ENCODE measurements around the gene CAMK4. TPM values are rescaled to one million over a fixed set of nuclear protein-coding genes. Genes with fewer than 3 reads are reported as not detected.

The CAMK4 gene
- polyA plus RNA-seq (ENCODE audit: insufficient read length in 4 of 4), result 1 to 10 TPM; 4.2 to 6.1 (median 5.8) TPM

DNA sequence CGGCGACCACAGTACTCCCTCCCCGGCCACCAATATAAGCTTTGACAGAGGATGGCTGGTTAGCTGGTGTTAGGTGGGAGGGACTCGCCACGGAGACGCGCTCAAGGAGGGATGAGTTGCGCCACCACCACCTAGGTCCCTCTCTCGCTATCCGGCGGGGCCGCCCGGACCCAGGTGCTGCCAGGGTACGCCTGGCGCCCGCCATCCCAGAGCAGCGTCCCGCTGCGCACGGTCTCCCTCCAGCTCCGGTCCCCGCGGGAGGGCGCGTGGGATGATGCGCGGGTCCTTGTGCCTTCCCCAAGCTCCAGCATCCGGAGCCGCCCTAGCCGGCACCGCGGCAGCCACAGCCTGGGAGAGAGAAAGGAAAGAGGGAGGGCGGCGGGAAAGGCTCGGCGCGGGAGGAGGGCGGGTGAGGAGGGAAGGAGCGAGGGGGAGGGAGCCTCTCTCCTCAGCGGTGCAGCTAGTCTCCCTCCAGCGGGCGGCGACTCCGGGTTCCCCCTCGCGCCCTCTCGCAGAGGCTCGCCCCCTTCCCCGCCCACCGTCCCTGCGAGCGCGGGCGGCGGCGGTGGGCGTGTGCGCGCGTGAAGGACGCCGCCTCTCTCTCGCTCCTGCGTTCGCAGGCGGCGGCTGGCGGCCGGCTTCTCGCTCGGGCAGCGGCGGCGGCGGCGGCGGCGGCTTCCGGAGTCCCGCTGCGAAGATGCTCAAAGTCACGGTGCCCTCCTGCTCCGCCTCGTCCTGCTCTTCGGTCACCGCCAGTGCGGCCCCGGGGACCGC, at the start of gene CAMK4:
Gene CAMK4, plus strand, starts transcription at position 598 of the 774 bp plus-strand sequence. Its CDS starts 100 bp downstream, at position 698.
- peak; percentile 39 to 73 (median 57) for DNase-seq (ENCODE audit: low read depth in 4 of 4, low spot score in 2 of 4)

DNA sequence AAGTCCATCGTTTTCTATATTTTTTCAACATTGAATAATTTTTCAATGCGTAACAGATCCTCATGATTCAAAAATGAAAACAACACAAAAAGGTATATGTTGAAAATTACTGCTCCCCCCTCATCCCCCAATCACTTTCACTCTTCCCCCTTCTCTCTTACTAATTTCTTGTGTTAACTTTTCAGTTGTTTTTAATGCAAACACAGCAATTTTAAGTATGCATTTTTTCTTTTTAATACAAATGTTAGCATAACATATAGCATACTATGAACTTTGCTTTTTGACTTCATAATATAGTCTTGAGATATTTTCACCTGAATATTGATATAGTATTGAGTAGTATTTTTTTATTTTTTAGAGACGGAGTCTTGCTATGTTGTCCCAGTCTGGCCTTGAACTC, 41.1 kb upstream of the CAMK4 start:
- no peak for DNase-seq (ENCODE audit: low read depth in 4 of 4, low spot score in 2 of 4)

DNA sequence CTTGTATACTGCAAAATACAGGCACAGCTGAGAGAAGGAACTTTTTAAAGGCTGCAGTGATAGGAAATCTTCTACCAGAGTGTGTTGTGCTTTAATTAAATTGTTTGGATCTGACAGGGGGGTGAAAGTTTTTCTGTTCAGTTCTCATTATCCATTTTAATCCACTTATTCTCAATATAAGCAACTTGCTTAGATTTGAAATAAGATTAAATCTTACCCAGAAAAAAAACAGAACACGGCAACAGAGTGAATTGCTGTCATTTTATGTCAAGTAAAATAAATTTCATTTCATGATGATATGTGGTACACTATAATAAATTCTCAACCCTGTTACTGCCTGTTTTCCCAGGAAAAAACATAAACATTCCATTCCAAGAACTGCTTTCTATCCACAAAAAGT, 37.1 kb upstream of the CAMK4 start:
- no peak for DNase-seq (ENCODE audit: low read depth in 4 of 4, low spot score in 2 of 4)

GRCh38 chr5:111194053-111194452, 30.1 kb upstream of the CAMK4 start:
- DNase-seq (ENCODE audit: low read depth in 4 of 4, low spot score in 2 of 4), result no peak

- no peak for DNase-seq (ENCODE audit: low read depth in 4 of 4, low spot score in 2 of 4)
These were observed 29.3 kb upstream of the CAMK4 start for GRCh38 chr5:111194925-111195324.

DNA sequence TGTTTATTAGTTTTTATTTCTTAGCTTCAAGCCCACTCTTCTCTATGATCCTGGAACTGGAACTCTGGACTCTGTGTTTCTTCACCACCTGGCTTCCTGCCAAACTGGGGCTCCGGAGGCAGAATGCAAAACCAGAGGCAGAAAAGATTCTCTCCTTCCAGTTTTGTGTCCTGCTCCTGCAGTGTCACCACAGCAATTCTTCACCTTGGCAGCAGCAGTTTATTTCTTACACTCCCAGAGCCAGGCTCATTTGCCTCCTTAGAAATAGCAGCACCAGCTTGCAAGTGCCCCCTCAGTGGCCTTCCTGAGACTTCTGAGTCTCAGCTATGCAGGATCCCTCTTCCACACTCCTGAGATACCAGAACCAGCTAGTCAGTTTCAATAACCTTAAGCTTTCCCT, 26.7 kb upstream of the CAMK4 start:
- DNase-seq (ENCODE audit: low read depth in 4 of 4, low spot score in 2 of 4), result peak in 1 of 4 donors; percentile 2

DNA sequence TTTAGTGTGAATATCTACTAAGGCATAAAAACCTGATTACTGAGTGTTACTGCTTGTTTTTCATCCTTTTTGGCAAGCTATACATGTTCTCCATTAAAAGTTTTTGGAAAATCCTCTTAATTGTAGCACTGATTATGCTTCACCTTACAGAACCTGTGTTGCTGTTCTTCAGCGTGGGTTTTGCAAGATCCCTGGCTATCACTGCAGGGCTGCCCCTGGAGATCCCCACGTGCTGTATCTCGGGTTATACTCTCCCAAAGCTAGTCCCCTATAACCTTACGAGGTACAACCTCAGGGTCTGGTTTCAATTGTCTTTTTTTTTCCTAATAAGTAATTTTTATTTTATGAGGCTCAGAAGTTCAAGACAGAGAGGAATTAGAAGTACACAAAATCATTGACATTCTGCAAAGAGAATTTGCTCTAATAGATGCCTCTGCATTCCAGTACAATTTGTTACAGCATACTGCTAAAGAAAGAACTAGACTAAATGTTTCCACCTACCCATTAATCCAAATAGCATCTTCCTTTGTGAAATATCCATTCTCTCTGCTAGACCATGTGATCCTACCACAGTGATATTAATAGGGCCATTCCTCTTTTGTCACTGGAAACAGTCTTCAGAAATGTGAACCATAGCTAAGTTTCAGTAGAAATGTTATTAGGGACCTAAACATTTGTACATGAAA, 25.8 kb upstream of the CAMK4 start:
- no peak for DNase-seq (ENCODE audit: low read depth in 4 of 4, low spot score in 2 of 4)

- no peak for DNase-seq (ENCODE audit: low read depth in 4 of 4, low spot score in 2 of 4)
These were observed 23.4 kb upstream of the CAMK4 start for GRCh38 chr5:111200828-111201227.

DNA sequence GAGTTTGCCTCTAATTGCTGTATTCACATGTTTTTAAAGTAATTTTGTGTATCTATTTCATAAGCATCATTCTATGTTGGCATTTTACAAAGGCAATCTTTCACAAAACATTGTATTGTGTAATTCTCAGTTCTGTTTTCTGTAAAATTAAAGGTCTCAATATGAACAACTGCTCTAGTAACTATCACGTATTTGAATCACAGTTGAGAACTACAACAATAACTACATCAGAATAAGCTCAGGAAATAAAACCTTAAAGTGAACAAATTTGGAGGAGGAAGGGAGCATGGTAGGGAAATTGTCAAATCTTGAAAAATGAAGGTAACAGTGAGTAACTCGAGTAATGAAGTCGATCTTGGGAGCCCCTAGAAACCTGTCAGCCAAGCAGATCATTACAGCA, 22.5 kb upstream of the CAMK4 start:
- DNase-seq (ENCODE audit: low read depth in 4 of 4, low spot score in 2 of 4), result no peak

DNA sequence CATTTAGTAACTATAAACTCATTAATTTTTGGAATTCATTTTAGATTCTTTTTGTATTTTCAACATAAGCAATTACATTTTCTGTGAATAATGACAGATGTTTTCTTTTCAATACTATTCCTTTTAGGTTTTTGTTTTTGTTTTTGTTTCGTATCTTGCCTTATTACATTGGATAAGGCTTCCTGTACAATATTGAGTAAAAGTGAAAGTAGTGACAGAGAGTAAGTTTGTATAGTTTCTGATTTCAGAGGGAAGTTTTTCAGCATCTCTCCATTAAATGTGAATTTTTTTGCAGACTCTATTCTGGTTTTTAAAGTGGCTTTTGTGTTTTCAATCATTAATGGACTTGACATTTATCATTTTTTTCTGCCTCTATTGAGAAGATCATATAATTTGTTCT, 12.8 kb upstream of the CAMK4 start:
- DNase-seq (ENCODE audit: low read depth in 4 of 4, low spot score in 2 of 4), result no peak

DNA sequence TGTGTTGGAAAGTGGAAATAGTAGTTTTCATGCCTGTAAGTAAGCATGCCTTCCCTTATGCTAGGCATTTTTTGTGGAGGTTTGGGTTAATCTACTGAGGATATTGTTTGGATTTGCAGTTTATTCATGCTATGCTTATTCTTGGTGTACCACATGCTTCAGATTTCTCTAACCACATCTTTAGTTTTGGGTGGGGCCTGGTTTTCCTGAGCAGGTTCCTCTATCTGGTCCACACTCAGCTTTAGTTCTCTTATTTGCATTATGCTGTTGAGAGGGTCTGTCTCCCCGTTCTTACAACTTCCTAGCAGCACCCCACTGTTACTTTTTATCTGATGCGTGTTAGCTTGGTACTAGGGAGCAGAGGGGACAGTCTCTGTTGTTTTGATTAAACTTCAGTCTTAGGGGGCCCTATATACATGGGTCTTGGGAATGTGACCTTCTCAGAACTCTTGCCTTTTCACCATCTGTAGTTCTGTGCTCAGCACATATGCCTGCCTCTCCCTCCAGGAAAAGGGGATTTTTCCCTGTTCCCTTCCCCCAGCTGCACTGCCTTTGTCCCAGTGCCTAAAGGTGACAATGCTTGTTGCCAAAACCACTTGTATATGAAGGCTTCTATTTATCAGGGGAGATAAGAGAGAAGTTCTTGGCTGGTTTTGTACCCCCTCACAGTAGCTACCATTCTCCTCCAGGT, 10.0 kb upstream of the CAMK4 start:
- DNase-seq (ENCODE audit: low read depth in 4 of 4, low spot score in 2 of 4), result no peak

DNA sequence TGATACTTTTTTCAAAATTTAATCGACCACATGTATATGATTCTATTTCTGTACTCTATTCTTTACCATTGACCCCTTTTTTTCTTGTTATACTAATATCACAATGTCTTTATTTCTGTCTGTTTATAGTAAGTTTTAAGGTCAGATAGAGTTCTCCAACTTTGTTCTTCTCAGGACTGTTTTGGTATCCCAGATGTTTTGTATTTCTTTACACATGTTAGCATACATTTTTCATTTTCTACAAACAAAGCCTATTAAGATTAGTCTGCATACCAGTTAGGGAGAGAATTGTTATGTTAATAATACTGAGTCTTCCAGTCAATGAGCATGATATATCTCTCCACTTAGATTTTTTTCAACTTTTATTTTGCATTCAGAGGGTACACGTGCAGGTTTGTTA, 8.2 kb upstream of the CAMK4 start:
- DNase-seq (ENCODE audit: low read depth in 4 of 4, low spot score in 2 of 4), result no peak

DNA sequence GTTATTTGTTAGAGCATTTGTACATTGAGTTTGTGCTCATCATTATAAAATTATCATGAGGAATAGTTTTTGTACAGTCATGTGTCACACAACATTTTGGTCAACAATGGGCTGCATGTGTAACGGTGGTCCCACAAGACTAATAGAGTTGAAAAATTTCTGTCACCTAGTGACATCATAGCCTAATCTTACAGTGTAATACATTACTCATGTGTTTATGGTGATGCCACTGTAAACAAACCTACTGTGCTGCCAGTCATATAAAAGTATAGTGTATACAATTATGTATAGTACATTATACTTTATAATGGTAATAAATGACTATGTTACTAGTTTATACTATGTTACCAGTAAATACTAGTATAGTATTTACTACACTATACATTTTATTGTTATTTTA, 3.0 kb upstream of the CAMK4 start:
- DNase-seq (ENCODE audit: low read depth in 4 of 4, low spot score in 2 of 4), result no peak

GRCh38 chr5:111223101-111223786, 940 bp upstream of the CAMK4 start:
- no peak for DNase-seq (ENCODE audit: low read depth in 4 of 4, low spot score in 2 of 4)

DNA sequence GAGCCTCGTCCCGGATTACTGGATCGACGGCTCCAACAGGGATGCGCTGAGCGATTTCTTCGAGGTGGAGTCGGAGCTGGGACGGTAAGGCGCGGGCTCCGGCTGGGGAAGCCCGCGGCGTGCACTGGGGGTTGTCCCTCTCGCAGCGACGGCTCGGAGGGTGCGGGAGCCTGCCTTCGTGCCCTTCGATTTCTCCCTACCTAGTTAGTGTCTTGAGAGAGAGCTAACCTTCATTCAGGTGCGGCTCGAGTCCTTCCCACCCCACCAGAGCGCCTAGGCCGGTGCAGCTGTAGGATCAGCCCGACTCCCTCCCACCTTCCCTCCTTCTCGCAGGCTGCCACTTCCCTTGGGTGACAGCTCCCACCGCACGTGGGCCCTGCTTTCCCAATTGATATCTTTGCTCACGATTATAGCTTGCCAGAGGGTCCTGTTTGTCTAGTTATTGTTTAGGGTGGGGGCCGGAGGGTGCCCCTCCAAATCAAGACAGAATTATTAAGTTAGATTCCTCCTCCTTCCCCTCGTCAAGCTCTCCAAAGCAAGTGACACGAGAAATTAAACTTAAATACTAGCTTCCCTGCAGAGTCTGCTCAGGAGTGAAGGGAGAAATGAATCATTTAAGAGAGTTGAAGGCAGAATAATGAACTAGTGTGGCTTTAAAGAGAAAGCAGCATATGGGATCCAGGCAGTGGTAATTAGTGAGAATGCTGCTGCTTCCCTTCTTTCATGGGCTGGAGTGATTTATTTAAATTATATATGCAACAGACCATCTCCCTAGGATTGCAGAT, 569 bp downstream of the CAMK4 start:
- DNase-seq (ENCODE audit: low read depth in 4 of 4, low spot score in 2 of 4), result peak in 2 of 4 donors; percentile 6 to 13

DNA sequence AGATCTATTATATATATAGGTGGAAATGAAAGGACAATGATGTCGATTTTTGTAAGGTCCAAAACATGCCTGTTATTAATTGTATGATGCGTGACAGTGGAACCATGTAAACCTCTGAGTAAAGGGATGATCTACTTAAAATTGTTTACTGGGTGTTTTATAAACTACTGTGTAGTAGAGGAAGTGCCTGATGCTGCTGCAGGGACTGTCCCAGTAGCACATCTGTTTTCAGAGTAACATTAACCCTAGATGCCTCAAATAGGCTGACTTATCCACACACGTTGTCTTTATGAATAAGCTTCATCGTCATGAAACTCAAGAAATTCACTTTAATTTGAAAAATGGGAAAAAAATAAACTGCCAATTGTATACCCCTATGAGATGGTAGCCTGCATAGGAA, 1.7 kb downstream of the CAMK4 start:
- DNase-seq (ENCODE audit: low read depth in 4 of 4, low spot score in 2 of 4), result no peak

- no peak for DNase-seq (ENCODE audit: low read depth in 4 of 4, low spot score in 2 of 4)
These were observed 2.4 kb downstream of the CAMK4 start for GRCh38 chr5:111226556-111226955.

DNA sequence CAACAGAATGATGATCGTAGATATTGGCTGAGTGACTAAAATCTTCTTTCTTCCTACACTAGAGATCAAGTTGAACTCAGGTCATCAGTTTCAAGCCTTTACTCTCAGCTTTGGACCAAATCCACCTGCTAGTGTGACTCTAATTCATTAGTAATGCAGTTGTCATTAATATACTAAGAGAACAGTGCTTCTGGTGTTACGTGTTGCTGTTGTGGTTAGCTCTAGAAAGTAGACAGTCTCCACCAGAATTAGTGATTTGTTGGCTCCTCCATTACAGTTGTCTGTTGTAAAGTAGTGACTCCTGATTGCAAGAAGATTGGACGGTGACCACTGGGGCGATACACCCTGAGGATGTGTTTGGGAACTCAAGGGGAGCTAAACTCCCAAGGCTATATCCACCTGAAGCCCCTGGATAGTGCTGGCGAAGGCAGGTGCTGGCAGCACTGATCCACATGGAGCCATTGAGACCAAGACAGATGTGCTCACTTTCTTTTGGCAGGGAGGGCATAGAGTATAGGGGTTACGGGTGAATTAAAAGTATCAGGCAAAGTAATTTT, 3.1 kb downstream of the CAMK4 start:
- DNase-seq (ENCODE audit: low read depth in 4 of 4, low spot score in 2 of 4), result no peak

DNA sequence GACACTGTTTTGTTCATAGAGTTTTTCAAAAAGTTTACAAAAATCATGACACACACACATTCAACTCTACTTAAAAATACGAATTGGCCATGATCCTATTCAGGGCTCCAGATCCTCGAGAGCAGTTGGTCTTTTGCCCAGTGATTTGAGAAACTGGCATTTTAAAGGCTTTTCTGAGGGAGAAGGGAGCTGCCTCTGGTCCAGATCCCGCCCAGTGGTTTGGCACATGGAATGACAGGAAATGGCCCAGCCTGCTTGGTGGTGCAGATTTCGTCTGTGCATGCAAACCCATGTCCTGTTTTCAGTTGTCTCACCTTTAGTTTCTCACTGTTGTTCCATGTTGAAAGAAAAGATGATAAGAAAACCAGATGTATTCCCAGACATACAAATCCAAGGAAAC, 3.6 kb downstream of the CAMK4 start:
- no peak for DNase-seq (ENCODE audit: low read depth in 4 of 4, low spot score in 2 of 4)

All from left renal cortex interstitium (tissue), 4 donors.